SK-N-SH treated with all-trans-retinoic acid at 6 μM for 48 hours (cell line): ENCODE measurements around the gene CEP85.

Experiments
- ATAC-seq: fragments of 200-7000 bp; cut with Tn5 transposase; 3 replicates; pipeline ENCODE4 v1.9.1; 2020; ENCODE audit warnings: mild to moderate bottlenecking, moderate library complexity
- ARNTL ChIP-seq: fragments of 450-650 bp; formaldehyde crosslinking; IDR thresholded peaks from 2 replicates; pipeline ENCODE4 v1.5.0; 2020; ENCODE audit warnings: low read depth, mild to moderate bottlenecking, moderate library complexity, borderline replicate concordance
- BACH2 ChIP-seq: fragments of 250-450 bp; sonication (Bioruptor Pico); IDR thresholded peaks from 2 replicates; pipeline ENCODE4 v1.9.0; 2021; ENCODE audit warnings: mild to moderate bottlenecking, borderline replicate concordance
- CSDC2 ChIP-seq: fragments of 250-450 bp; sonication (Bioruptor Pico); IDR thresholded peaks from 2 replicates; pipeline ENCODE4 v1.5.0; 2020; ENCODE audit warnings: mild to moderate bottlenecking, moderate library complexity
- GLIS3 ChIP-seq: fragments of 250-450 bp; sonication (Bioruptor Pico); IDR thresholded peaks from 2 replicates; pipeline ENCODE4 v1.5.0; 2020; ENCODE audit warnings: mild to moderate bottlenecking, moderate library complexity
- ISL1 ChIP-seq: fragments of 250-450 bp; sonication (Bioruptor Pico); IDR thresholded peaks from 2 replicates; pipeline ENCODE4 v2.1.2; 2022; ENCODE audit warnings: mild to moderate bottlenecking, moderate library complexity
- OSR1 ChIP-seq: fragments of 250-450 bp; sonication (Bioruptor Pico); IDR thresholded peaks from 2 replicates; pipeline ENCODE4 v1.8.0; 2022; ENCODE audit warnings: moderate library complexity, mild to moderate bottlenecking, inconsistent platforms
- PPARA ChIP-seq: fragments of 250-450 bp; sonication (Bioruptor Pico); IDR thresholded peaks from 2 replicates; pipeline ENCODE4 v1.5.0; 2020; ENCODE audit warnings: mild to moderate bottlenecking, borderline replicate concordance
- RARB ChIP-seq: fragments of 250-450 bp; sonication (Bioruptor Pico); IDR thresholded peaks from 2 replicates; pipeline ENCODE4 v1.8.0; 2021; ENCODE audit warnings: mild to moderate bottlenecking, moderate library complexity
- SNAI2 ChIP-seq: fragments of 250-450 bp; sonication (Bioruptor Pico); IDR thresholded peaks from 2 replicates; pipeline ENCODE4 v1.5.0; 2020; ENCODE audit warnings: mild to moderate bottlenecking, moderate library complexity
- TCF4 ChIP-seq: fragments of 250-450 bp; sonication (Bioruptor Pico); IDR thresholded peaks from 2 replicates; pipeline ENCODE4 v1.8.0; 2021; ENCODE audit warnings: mild to moderate bottlenecking, moderate library complexity, borderline replicate concordance
- TOX ChIP-seq: fragments of 250-450 bp; sonication (Bioruptor Pico); IDR thresholded peaks from 2 replicates; pipeline ENCODE4 v1.8.0; 2021; ENCODE audit warnings: mild to moderate bottlenecking, moderate library complexity, borderline replicate concordance
- ZC3H10 ChIP-seq: fragments of 250-450 bp; sonication (Bioruptor Pico); IDR thresholded peaks from 2 replicates; pipeline ENCODE4 v1.5.1; 2021; ENCODE audit warnings: mild to moderate bottlenecking, moderate library complexity
- ZFP3 ChIP-seq: fragments of 250-450 bp; sonication (Bioruptor Pico); IDR thresholded peaks from 2 replicates; pipeline ENCODE4 v1.5.0; 2020; ENCODE audit warnings: mild to moderate bottlenecking, moderate library complexity
- ZFP30 ChIP-seq: fragments of 450-650 bp; formaldehyde crosslinking; IDR thresholded peaks from 2 replicates; pipeline ENCODE4 v1.5.0; 2022; ENCODE audit warnings: mild to moderate bottlenecking, moderate library complexity
- ZNF565 ChIP-seq: fragments of 450-650 bp; formaldehyde crosslinking; conservative IDR thresholded peaks from 2 replicates; pipeline ENCODE4 v1.5.0; 2020; ENCODE audit warnings: low read depth, mild to moderate bottlenecking, moderate library complexity
- TF ChIP-seq, protein P1 (sequence below): fragments of 250-450 bp; sonication (Bioruptor Pico); IDR thresholded peaks from 2 replicates; pipeline ENCODE4 v1.8.0; 2020; ENCODE audit warnings: mild to moderate bottlenecking, moderate library complexity, borderline replicate concordance
- TF ChIP-seq, protein P2 (sequence below): fragments of 250-450 bp; sonication (Bioruptor Pico); IDR thresholded peaks from 2 replicates; pipeline ENCODE4 v1.5.1; 2021; ENCODE audit warnings: mild to moderate bottlenecking, moderate library complexity
- TF ChIP-seq, protein P3 (sequence below): fragments of 250-450 bp; sonication (Bioruptor Pico); IDR thresholded peaks from 2 replicates; pipeline ENCODE4 v1.8.0; 2021; ENCODE audit warnings: low read depth, mild to moderate bottlenecking, moderate library complexity, borderline replicate concordance
- TF ChIP-seq, protein P4 (sequence below): fragments of 250-450 bp; sonication (Bioruptor Pico); IDR thresholded peaks from 2 replicates; pipeline ENCODE4 v1.5.0; 2020; ENCODE audit warnings: mild to moderate bottlenecking, moderate library complexity

The CEP85 gene

DNA sequence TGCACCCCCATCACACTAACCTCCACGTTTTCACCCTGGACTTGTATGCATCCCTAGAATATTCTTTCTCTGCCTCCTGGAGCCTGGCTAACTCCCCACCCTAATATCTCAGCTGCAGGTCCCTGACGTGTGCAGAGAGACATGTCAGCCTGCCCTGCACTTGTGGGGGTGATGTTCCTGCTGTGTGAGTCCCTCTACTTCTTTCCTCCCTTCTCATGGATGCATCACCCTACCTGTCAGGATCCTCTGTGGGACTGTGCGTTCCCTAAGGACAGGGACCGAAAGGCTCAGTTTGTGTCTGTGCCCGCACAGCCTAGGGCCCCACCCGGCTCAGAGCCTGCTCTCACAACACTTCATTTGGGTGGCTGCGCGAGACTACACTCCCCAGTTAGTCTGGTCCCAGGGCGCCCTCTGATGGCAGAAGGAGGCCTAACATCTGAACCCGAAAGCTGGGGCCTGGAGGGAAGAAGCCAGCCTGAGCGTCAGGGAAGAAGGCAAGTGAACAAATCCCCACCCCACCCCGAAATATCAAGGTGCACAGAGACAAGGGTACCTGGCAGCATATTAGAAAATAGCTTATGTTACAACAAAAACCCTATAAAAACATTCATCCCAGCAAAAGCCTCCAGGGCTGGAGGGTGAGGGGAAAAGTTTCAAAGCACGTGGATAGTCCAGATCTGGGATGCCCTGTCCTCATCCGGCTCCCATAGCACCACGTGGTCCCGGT is 87.5 kb downstream of the CEP85 start (continued):
- TF ChIP-seq, protein P1, sequence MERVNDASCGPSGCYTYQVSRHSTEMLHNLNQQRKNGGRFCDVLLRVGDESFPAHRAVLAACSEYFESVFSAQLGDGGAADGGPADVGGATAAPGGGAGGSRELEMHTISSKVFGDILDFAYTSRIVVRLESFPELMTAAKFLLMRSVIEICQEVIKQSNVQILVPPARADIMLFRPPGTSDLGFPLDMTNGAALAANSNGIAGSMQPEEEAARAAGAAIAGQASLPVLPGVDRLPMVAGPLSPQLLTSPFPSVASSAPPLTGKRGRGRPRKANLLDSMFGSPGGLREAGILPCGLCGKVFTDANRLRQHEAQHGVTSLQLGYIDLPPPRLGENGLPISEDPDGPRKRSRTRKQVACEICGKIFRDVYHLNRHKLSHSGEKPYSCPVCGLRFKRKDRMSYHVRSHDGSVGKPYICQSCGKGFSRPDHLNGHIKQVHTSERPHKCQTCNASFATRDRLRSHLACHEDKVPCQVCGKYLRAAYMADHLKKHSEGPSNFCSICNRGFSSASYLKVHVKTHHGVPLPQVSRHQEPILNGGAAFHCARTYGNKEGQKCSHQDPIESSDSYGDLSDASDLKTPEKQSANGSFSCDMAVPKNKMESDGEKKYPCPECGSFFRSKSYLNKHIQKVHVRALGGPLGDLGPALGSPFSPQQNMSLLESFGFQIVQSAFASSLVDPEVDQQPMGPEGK (CRISPR knock-in tag), result no peak
- TF ChIP-seq ZFP30 (CRISPR knock-in tag), result no peak
- no peak for TF ChIP-seq ZC3H10 (CRISPR knock-in tag)
- no peak for TF ChIP-seq ARNTL (CRISPR knock-in tag)
- TF ChIP-seq PPARA, result no peak
- TF ChIP-seq, all 23 proteins: peak for 0

DNA sequence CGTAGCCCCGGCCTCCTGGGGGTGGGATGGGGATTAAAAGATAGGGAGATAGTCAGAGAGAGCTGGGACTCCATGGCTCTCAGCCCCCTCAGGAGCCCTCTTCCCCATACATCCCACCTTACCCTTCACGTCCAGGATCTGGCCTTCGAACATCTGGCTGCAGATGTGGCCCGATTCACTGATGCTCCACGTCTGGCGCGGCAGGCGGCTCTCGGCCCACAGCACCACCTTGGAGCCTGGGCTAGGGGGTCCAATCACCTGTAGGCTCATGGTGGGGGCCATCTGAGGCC is 88.0 kb downstream of the CEP85 start:
- no peak for TF ChIP-seq GLIS3 (CRISPR knock-in tag)
- TF ChIP-seq, protein P2, sequence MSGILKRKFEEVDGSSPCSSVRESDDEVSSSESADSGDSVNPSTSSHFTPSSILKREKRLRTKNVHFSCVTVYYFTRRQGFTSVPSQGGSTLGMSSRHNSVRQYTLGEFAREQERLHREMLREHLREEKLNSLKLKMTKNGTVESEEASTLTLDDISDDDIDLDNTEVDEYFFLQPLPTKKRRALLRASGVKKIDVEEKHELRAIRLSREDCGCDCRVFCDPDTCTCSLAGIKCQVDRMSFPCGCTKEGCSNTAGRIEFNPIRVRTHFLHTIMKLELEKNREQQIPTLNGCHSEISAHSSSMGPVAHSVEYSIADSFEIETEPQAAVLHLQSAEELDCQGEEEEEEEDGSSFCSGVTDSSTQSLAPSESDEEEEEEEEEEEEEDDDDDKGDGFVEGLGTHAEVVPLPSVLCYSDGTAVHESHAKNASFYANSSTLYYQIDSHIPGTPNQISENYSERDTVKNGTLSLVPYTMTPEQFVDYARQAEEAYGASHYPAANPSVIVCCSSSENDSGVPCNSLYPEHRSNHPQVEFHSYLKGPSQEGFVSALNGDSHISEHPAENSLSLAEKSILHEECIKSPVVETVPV (CRISPR knock-in tag), result no peak
- no peak for TF ChIP-seq BACH2 (CRISPR knock-in tag)
- no peak for TF ChIP-seq ZC3H10 (CRISPR knock-in tag)
- no peak for TF ChIP-seq OSR1
- TF ChIP-seq TCF4 (CRISPR knock-in tag), result no peak
- no peak for TF ChIP-seq RARB (CRISPR knock-in tag)
- ATAC-seq, result no peak

DNA sequence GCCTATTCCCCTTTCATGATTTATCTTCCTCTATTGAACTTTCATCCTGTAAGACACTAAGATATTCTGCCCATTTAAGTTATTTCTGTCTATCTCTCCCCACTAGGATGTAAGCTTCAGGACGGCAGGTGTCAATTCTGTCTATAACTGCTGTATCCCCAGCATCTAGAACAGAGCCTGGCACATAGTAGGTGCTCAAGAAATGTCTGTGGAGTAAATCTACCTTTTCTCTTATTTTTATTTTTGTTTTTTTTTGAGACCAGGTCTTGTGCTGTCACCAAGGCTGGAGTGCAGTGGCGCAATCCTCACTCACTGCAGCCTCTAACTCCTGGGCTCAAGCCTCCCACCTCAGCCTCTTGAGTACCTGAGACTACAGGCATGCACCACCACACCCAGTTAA is 89.4 kb downstream of the CEP85 start:
- no peak for ATAC-seq
- TF ChIP-seq TCF4 (CRISPR knock-in tag) (no peak), ZFP3 (CRISPR knock-in tag) (no peak), OSR1 (no peak)

DNA sequence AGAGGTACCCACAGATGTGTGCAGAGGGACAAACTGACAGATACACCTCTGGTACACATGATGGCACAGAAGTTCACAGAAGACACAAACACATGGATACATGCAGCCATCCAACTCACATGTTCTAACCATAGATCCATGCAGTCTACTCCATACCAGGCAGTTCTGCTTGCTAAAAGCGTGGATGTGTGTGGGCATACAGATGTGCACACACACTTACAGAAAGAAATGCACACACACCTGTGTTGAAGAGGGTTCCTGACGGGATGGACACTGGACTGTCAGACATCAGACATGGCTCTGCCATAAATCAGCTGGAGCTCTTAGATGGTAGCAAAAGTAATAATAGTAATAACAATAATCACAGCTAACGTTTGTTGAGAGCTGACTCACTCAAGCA is 90.5 kb downstream of the CEP85 start:
- ATAC-seq, result no peak
- TF ChIP-seq OSR1, result no peak
- no peak for TF ChIP-seq GLIS3 (CRISPR knock-in tag)
- TF ChIP-seq, protein P2 (CRISPR knock-in tag), result no peak
- TF ChIP-seq, protein P1 (CRISPR knock-in tag), result no peak
- TF ChIP-seq ARNTL (CRISPR knock-in tag), result no peak
- no peak for TF ChIP-seq TOX
- no peak for TF ChIP-seq RARB (CRISPR knock-in tag)
- TF ChIP-seq TCF4 (CRISPR knock-in tag), result no peak
- TF ChIP-seq, protein P3, sequence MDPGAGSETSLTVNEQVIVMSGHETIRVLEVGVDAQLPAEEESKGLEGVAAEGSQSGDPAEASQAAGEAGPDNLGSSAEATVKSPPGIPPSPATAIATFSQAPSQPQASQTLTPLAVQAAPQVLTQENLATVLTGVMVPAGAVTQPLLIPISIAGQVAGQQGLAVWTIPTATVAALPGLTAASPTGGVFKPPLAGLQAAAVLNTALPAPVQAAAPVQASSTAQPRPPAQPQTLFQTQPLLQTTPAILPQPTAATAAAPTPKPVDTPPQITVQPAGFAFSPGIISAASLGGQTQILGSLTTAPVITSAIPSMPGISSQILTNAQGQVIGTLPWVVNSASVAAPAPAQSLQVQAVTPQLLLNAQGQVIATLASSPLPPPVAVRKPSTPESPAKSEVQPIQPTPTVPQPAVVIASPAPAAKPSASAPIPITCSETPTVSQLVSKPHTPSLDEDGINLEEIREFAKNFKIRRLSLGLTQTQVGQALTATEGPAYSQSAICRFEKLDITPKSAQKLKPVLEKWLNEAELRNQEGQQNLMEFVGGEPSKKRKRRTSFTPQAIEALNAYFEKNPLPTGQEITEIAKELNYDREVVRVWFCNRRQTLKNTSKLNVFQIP (CRISPR knock-in tag), result no peak
- no peak for TF ChIP-seq SNAI2 (CRISPR knock-in tag)
- TF ChIP-seq, protein P4, sequence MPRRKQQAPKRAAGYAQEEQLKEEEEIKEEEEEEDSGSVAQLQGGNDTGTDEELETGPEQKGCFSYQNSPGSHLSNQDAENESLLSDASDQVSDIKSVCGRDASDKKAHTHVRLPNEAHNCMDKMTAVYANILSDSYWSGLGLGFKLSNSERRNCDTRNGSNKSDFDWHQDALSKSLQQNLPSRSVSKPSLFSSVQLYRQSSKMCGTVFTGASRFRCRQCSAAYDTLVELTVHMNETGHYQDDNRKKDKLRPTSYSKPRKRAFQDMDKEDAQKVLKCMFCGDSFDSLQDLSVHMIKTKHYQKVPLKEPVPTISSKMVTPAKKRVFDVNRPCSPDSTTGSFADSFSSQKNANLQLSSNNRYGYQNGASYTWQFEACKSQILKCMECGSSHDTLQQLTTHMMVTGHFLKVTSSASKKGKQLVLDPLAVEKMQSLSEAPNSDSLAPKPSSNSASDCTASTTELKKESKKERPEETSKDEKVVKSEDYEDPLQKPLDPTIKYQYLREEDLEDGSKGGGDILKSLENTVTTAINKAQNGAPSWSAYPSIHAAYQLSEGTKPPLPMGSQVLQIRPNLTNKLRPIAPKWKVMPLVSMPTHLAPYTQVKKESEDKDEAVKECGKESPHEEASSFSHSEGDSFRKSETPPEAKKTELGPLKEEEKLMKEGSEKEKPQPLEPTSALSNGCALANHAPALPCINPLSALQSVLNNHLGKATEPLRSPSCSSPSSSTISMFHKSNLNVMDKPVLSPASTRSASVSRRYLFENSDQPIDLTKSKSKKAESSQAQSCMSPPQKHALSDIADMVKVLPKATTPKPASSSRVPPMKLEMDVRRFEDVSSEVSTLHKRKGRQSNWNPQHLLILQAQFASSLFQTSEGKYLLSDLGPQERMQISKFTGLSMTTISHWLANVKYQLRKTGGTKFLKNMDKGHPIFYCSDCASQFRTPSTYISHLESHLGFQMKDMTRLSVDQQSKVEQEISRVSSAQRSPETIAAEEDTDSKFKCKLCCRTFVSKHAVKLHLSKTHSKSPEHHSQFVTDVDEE (CRISPR knock-in tag), result no peak
- TF ChIP-seq ZFP30 (CRISPR knock-in tag), result no peak
- TF ChIP-seq CSDC2 (CRISPR knock-in tag), result no peak
- no peak for TF ChIP-seq ISL1 (CRISPR knock-in tag)
- TF ChIP-seq ZC3H10 (CRISPR knock-in tag), result no peak
- TF ChIP-seq BACH2 (CRISPR knock-in tag), result no peak
- no peak for TF ChIP-seq ZNF565
- TF ChIP-seq, all 23 proteins: peak for 0
